Measurements from ENCODE around the gene ABI3. TPM values are rescaled to one million over a fixed set of nuclear protein-coding genes. Genes with fewer than 3 reads are reported as not detected.
"Not testable (repeated sequence)": the region's sequence is repeated elsewhere in the genome, so short reads cannot be mapped to it uniquely, and the experiment has no call there.

ABI3 gene
- total and polyA plus RNA-seq, 4 donors: 0.77 to 12.3 (median 6.1) TPM

DNA sequence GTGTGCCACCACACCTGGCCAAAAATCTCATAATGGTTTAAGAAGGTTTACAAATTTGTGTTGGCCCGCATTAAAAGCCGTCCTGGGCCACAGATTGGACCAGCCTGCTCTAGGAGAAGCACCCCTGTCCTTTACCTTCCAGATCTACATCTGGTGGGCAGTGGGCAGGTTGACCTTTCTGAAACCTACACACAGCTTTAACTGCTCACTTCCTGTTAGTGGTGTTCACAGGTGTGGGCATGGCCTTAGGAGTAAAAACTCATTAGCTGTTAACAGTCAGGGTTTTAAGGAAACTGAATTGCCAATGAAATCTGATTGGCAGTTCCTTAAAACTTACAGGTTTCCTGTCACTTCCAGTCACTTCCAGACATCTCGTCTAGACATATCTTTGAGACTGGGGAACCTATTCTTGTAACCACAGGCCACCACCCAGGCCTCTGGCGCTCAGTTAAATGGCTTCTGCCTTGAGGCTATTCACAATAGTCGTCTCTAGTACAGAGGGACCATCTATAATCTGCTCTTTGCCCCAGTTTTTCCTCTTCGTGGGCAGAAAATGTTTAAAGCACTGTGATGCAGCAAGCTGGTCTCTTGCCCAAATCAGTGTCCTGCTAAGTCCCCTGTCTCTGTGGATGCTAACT, 29.4 kb upstream of the ABI3 start:
- Histone ChIP-seq H3K9me3 (ENCODE audit: control insufficient read depth, low read length) (peaks cover 8% of the 10 kb centered on the region), H3K36me3 (ENCODE audit: control insufficient read depth in 1 of 2, insufficient read depth in 2 of 2, low read length in 1 of 2) (no peaks in the 10 kb centered on the region), H3K4me1 (ENCODE audit: control insufficient read depth in 1 of 2, insufficient read depth in 2 of 2, low read length in 2 of 2) (no peaks in the 10 kb centered on the region), H3K27me3 (ENCODE audit: control insufficient read depth in 1 of 2, insufficient read depth in 2 of 2, low read length in 1 of 2) (peaks cover 0 to 1% of the 10 kb centered on the region in 2 donors), H3K27ac (ENCODE audit: low read depth in 1 of 2, low read length in 2 of 2) (no peak overlapping the region), H3K4me3 (ENCODE audit: low read length in 2 of 2) (no peak overlapping the region)
- intact Hi-C loops (cut with DNase I): loop anchor here (1.0 to 10.0 kb wide), 3 partner anchors 46 to 56 kb away; no protein-coding TSS in a partner anchor
- ATAC-seq (ENCODE audit: low FRiP score): no peak
- WGBS, 2 donors: 79 to 80% methylated on average over 6 of the region's 6 CpGs
- no peak for DNase-seq

DNA sequence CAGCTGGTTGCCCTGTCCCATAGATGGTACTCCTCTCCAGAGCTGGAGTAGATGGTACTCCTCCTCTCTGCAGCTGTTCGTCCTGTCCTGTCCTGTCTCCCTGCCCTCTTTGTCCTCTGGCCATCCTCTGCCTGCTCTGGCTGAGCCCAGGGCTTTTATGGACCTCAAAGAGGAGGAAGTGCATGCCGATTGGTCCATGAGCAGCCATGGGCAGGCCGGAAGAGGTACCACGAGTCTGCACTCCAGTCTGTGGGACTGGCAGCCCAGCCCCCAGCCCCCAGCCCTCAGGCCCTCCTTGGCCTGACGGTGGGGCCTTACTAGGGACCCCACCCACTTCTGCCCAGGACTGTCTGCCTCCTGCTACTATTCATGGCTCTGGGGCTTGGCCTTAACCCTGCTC, 27.2 kb upstream of the ABI3 start:
- Histone ChIP-seq H3K9me3 (ENCODE audit: control insufficient read depth, low read length) (no peaks in the 10 kb centered on the region), H3K4me3 (ENCODE audit: low read length in 2 of 2) (no peak overlapping the region), H3K36me3 (ENCODE audit: control insufficient read depth in 1 of 2, insufficient read depth in 2 of 2, low read length in 1 of 2) (no peaks in the 10 kb centered on the region), H3K27ac (ENCODE audit: low read depth in 1 of 2, low read length in 2 of 2) (no peak overlapping the region), H3K27me3 (ENCODE audit: control insufficient read depth in 1 of 2, insufficient read depth in 2 of 2, low read length in 1 of 2) (no peaks in the 10 kb centered on the region), H3K4me1 (ENCODE audit: control insufficient read depth in 1 of 2, insufficient read depth in 2 of 2, low read length in 2 of 2) (no peaks in the 10 kb centered on the region)
- intact Hi-C loops (cut with DNase I): loop anchor here in 1 of 2 donors (5.0 to 10.0 kb wide), 2 partner anchors 44 to 59 kb away; no protein-coding TSS in a partner anchor
- ATAC-seq (ENCODE audit: low FRiP score) (no peak), DNase-seq (no peak)
- WGBS, 2 donors: 82 to 86% methylated on average over 5 of the region's 5 CpGs

DNA sequence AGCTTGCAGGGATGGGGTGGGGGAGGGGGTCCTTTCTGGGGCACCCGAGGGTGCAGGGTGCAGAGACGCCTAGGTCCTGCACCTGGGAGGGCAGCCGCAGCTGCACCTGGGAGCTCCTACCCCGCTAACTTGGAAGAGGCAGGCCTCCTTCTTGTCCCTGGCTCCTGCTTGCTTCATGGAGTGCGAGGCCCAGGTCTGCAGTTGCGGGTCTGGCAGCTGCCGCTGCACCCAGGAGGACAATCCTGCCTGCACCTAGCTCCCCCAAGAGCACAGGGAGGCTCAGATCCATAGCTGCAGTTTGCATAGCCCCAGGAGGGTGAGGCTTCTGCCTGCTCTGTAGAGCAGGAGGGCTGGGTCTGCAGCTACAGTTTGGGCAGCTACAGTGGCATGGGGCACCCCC, 26.7 kb upstream of the ABI3 start:
- ATAC-seq (ENCODE audit: low FRiP score): no peak
- no peak overlapping the region for H3K4me3 ChIP-seq (ENCODE audit: low read length in 2 of 2)
- intact Hi-C loops (cut with DNase I): loop anchor here in 1 of 2 donors (5.0 to 10.0 kb wide), 2 partner anchors 44 to 59 kb away; no protein-coding TSS in a partner anchor
- no peak for DNase-seq
- H3K36me3 ChIP-seq (ENCODE audit: control insufficient read depth in 1 of 2, insufficient read depth in 2 of 2, low read length in 1 of 2): no peaks in the 10 kb centered on the region
- H3K4me1 ChIP-seq (ENCODE audit: control insufficient read depth in 1 of 2, insufficient read depth in 2 of 2, low read length in 2 of 2): no peaks in the 10 kb centered on the region
- no peak overlapping the region for H3K27ac ChIP-seq (ENCODE audit: low read depth in 1 of 2, low read length in 2 of 2)
- H3K9me3 ChIP-seq (ENCODE audit: control insufficient read depth, low read length): no peaks in the 10 kb centered on the region
- no peaks in the 10 kb centered on the region for H3K27me3 ChIP-seq (ENCODE audit: control insufficient read depth in 1 of 2, insufficient read depth in 2 of 2, low read length in 1 of 2)
- 82 to 90% methylated on average over 7 of the region's 7 CpGs for WGBS, 2 donors

DNA sequence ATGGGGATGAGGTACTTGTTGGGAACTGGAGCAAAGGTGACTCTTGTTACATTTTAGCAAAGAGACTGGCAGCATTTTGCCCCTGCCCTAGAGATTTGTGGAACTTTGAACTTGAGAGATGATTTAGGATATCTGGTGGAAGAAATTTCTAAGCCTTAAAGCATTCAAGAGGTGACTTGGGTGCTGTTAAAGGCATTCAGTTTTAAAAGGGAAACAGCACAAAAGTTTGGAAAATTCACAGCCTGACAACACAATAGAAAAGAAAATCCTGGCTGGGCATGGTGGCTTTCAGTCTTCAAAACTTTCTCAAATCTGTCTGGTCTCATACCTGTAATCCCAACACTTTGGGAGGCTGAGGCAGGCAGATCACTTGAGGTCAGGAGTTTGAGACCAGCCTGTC, 26.0 kb upstream of the ABI3 start:
- not testable (repeated sequence) for H3K36me3 ChIP-seq (ENCODE audit: control insufficient read depth in 1 of 2, insufficient read depth in 2 of 2, low read length in 1 of 2); H3K4me1 ChIP-seq (ENCODE audit: control insufficient read depth in 1 of 2, insufficient read depth in 2 of 2, low read length in 2 of 2); H3K4me3 ChIP-seq (ENCODE audit: low read length in 2 of 2); ATAC-seq (ENCODE audit: low FRiP score); H3K9me3 ChIP-seq (ENCODE audit: control insufficient read depth, low read length); H3K27me3 ChIP-seq (ENCODE audit: control insufficient read depth in 1 of 2, insufficient read depth in 2 of 2, low read length in 1 of 2); DNase-seq; H3K27ac ChIP-seq (ENCODE audit: low read depth in 1 of 2, low read length in 2 of 2)
- intact Hi-C loops (cut with DNase I): loop anchor here in 1 of 2 donors (5.0 to 10.0 kb wide), 2 partner anchors 43 to 60 kb away; no protein-coding TSS in a partner anchor

DNA sequence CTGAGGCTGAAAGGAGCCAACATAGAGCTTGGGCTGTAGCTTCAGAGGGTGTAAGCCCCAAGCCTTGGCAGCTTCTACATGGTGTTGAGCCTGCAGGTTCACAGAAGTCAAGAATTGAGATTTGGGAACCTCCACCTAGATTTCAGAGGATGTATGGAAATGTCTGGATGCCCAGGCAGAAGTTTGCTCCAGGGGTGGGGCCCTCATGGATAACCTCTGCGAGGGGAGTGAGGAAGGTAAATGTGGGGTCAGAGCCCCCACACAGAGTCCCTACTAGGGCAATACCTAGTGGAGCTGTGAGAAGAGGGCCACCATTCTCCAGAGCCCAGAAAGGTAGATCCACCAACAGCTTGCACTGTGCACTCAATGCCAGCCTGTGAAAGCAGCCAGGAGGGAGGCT, 25.1 kb upstream of the ABI3 start:
- not testable (repeated sequence) for H3K9me3 ChIP-seq (ENCODE audit: control insufficient read depth, low read length); ATAC-seq (ENCODE audit: low FRiP score); H3K27me3 ChIP-seq (ENCODE audit: control insufficient read depth in 1 of 2, insufficient read depth in 2 of 2, low read length in 1 of 2); H3K4me1 ChIP-seq (ENCODE audit: control insufficient read depth in 1 of 2, insufficient read depth in 2 of 2, low read length in 2 of 2); H3K4me3 ChIP-seq (ENCODE audit: low read length in 2 of 2); H3K36me3 ChIP-seq (ENCODE audit: control insufficient read depth in 1 of 2, insufficient read depth in 2 of 2, low read length in 1 of 2); H3K27ac ChIP-seq (ENCODE audit: low read depth in 1 of 2, low read length in 2 of 2); DNase-seq
- WGBS, 2 donors: 94 to 100% methylated on average over 1 of the region's 1 CpG
- intact Hi-C loops (cut with DNase I): loop anchor here in 1 of 2 donors (10.0 kb wide), 1 partner anchor 61 kb away; no protein-coding TSS in a partner anchor

DNA sequence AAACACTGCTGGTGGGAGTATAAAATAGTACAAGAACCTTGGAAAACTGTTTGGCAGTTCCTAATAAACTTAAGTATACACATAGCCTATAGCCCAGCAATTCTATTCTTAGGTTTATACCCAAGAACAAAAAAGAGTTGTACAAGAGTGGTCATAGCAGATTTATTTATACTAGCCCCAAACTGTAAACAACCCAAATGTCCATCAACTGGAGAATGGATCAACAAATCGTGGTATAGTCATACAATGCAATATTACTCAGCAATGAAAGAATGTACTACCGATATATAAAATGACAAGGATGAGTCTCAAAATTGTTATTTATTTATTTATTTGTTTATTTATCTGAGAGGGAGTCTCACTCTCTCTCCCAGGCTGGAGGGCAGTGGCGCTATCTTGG, 23.2 kb upstream of the ABI3 start:
- 91% methylated on average over 3 of the region's 3 CpGs for WGBS, 2 donors
- no peak for ATAC-seq (ENCODE audit: low FRiP score)
- intact Hi-C loops (cut with DNase I): loop anchor here in 1 of 2 donors (10.0 kb wide), 1 partner anchor 62 kb away; no protein-coding TSS in a partner anchor
- H3K4me1 ChIP-seq (ENCODE audit: control insufficient read depth in 1 of 2, insufficient read depth in 2 of 2, low read length in 2 of 2): no peaks in the 10 kb centered on the region
- DNase-seq: no peak
- no peaks in the 10 kb centered on the region for H3K9me3 ChIP-seq (ENCODE audit: control insufficient read depth, low read length)
- no peaks in the 10 kb centered on the region for H3K27me3 ChIP-seq (ENCODE audit: control insufficient read depth in 1 of 2, insufficient read depth in 2 of 2, low read length in 1 of 2)
- H3K36me3 ChIP-seq (ENCODE audit: control insufficient read depth in 1 of 2, insufficient read depth in 2 of 2, low read length in 1 of 2): no peaks in the 10 kb centered on the region
- H3K27ac ChIP-seq (ENCODE audit: low read depth in 1 of 2, low read length in 2 of 2): no peak overlapping the region
- H3K4me3 ChIP-seq (ENCODE audit: low read length in 2 of 2): no peak overlapping the region

DNA sequence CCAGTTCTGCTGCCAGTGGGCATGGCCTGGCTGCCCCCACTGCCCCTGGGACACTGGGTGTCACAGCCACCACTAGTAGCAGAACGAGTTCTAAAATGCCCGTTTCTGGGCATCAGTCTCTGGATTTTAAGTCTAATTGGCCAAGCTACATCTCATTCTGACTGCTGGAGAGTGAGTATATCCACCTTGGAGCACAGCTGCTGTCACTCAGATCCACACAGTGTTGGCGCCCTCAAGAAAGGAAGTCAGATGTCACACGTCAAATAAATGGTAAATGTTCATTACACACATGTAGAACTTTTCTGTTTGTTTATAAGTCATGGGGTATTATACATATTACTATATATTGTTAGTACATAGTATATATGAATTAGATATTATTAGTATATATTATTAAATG, 19.6 kb upstream of the ABI3 start:
- DNase-seq (no peak), ATAC-seq (ENCODE audit: low FRiP score) (no peak)
- no peaks in the 10 kb centered on the region for H3K4me1 ChIP-seq (ENCODE audit: control insufficient read depth in 1 of 2, insufficient read depth in 2 of 2, low read length in 2 of 2)
- H3K27ac ChIP-seq (ENCODE audit: low read depth in 1 of 2, low read length in 2 of 2): no peak overlapping the region
- WGBS, 2 donors: 52 to 60% methylated on average over 4 of the region's 4 CpGs
- H3K27me3 ChIP-seq (ENCODE audit: control insufficient read depth in 1 of 2, insufficient read depth in 2 of 2, low read length in 1 of 2): no peaks in the 10 kb centered on the region
- no peak overlapping the region for H3K4me3 ChIP-seq (ENCODE audit: low read length in 2 of 2)
- H3K36me3 ChIP-seq (ENCODE audit: control insufficient read depth in 1 of 2, insufficient read depth in 2 of 2, low read length in 1 of 2): no peaks in the 10 kb centered on the region
- H3K9me3 ChIP-seq (ENCODE audit: control insufficient read depth, low read length): no peaks in the 10 kb centered on the region
- intact Hi-C loops (cut with DNase I): no loop called here

DNA sequence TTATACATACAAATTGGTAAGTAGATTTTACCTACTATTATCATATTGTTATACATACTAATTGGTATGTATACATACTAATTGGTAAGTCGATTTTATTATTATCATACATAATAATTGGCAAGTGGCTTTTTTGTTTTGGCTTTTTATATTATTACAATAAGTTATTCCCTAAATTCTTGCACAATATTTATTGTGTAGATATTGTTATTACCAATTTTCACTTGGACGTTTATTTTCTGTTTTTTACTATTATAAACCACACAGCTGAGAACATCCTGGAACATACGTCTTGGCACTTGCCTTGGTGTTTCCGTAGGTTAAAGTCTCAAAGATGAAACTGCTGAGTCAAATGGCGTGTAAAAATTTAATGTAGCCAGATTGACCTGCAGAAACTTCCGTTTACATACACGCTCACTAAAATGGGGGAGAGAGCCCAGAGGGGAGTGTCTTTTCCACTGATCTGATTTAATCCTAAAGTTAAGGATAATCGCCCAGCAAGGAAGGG, 19.0 kb upstream of the ABI3 start:
- Histone ChIP-seq H3K27ac (ENCODE audit: low read depth in 1 of 2, low read length in 2 of 2) (peak overlapping the region in 1 of 2 donors; percentile 37), H3K4me3 (ENCODE audit: low read length in 2 of 2) (peak overlapping the region; percentile 51 to 68), H3K9me3 (ENCODE audit: control insufficient read depth, low read length) (no peaks in the 10 kb centered on the region), H3K36me3 (ENCODE audit: control insufficient read depth in 1 of 2, insufficient read depth in 2 of 2, low read length in 1 of 2) (no peaks in the 10 kb centered on the region), H3K4me1 (ENCODE audit: control insufficient read depth in 1 of 2, insufficient read depth in 2 of 2, low read length in 2 of 2) (no peaks in the 10 kb centered on the region), H3K27me3 (ENCODE audit: control insufficient read depth in 1 of 2, insufficient read depth in 2 of 2, low read length in 1 of 2) (no peaks in the 10 kb centered on the region)
- no peak for DNase-seq
- no peak for ATAC-seq (ENCODE audit: low FRiP score)
- WGBS, 2 donors: 7 to 9% methylated on average over 8 of the region's 8 CpGs
- intact Hi-C loops (cut with DNase I): no loop called here

Data from aorta (tissue), 5 donors.